Measurements from ENCODE around the gene CELF3.

Gene CELF3

GRCh38 chr1:151720554-151720953 lies 4.0 kb upstream of the CELF3 start:
- peak; percentile 82 for DNase-seq

- DNase-seq = no peak
Observed at GRCh38 chr1:151720125-151720524, 3.5 kb upstream of the CELF3 start.

GRCh38 chr1:151718666-151719065 lies 2.1 kb upstream of the CELF3 start:
- DNase-seq = no peak

- DNase-seq = no peak
Observed at GRCh38 chr1:151718011-151718431, 1.4 kb upstream of the CELF3 start.

GRCh38 chr1:151716405-151716762 lies 219 bp downstream of the CELF3 start:
- DNase-seq = no peak

- DNase-seq = peak; percentile 73
Observed at GRCh38 chr1:151715726-151716404, 738 bp downstream of the CELF3 start.

GRCh38 chr1:151714820-151715725 lies 1.5 kb downstream of the CELF3 start:
- no peak for DNase-seq

GRCh38 chr1:151713874-151714273 lies 2.7 kb downstream of the CELF3 start:
- no peak for DNase-seq

- no peak for DNase-seq
Observed at GRCh38 chr1:151713044-151713443, 3.6 kb downstream of the CELF3 start.

- DNase-seq = peak; percentile 32
Observed at GRCh38 chr1:151711951-151712350, 4.7 kb downstream of the CELF3 start.

- no peak for DNase-seq
Observed at GRCh38 chr1:151711044-151711800, 5.4 kb downstream of the CELF3 start.

GRCh38 chr1:151710187-151710840 lies 6.3 kb downstream of the CELF3 start:
- DNase-seq = peak; percentile 54

GRCh38 chr1:151708891-151709290 lies 7.7 kb downstream of the CELF3 start:
- DNase-seq = no peak

GRCh38 chr1:151707541-151708065 lies 9.0 kb downstream of the CELF3 start:
- no peak for DNase-seq

GRCh38 chr1:151706464-151707415 lies 9.9 kb downstream of the CELF3 start:
- DNase-seq = no peak

GRCh38 chr1:151705753-151706463 lies 10.7 kb downstream of the CELF3 start:
- DNase-seq = no peak

GRCh38 chr1:151705146-151705545 lies 11.5 kb downstream of the CELF3 start:
- no peak for DNase-seq

GRCh38 chr1:151704246-151704645 lies 12.4 kb downstream of the CELF3 start:
- DNase-seq = no peak

GRCh38 chr1:151703813-151704212 lies 12.8 kb downstream of the CELF3 start:
- DNase-seq = no peak

GRCh38 chr1:151702936-151703335 lies 13.7 kb downstream of the CELF3 start:
- DNase-seq = no peak

GRCh38 chr1:151701515-151701914 lies 15.1 kb downstream of the CELF3 start:
- no peak for DNase-seq
